Mucosa of descending colon (tissue), 3 donors: ENCODE measurements around the gene EXOC3. TPM values are rescaled to one million over a fixed set of nuclear protein-coding genes. Genes with fewer than 3 reads are reported as not detected.

ENCODE experiments used
- ATAC-seq: fragments of 200-7000 bp; cut with Tn5 transposase; one replicate; pipeline ENCODE4 v1.9.1; 2020; ENCODE audit warnings: mild to moderate bottlenecking, moderate library complexity
- DNase-seq, 3 donors: peaks; one replicate each; pipeline ENCODE4 v3.0.0-alpha.2; 2020
- H3K36me3 ChIP-seq: fragments of 200-600 bp; one replicate; pipeline ENCODE4 v1.8.0; 2021; ENCODE audit warnings: low read depth, mild to moderate bottlenecking
- H3K4me1 ChIP-seq: fragments of 200-600 bp; one replicate; pipeline ENCODE4 v1.8.0; 2021; ENCODE audit warnings: low read depth, mild to moderate bottlenecking
- H3K4me3 ChIP-seq: fragments of 200-600 bp; one replicate; pipeline ENCODE4 v1.8.0; 2021; ENCODE audit warnings: mild to moderate bottlenecking
- H3K9me3 ChIP-seq: fragments of 200-600 bp; one replicate; pipeline ENCODE4 v1.8.0; 2021; ENCODE audit warnings: mild to moderate bottlenecking
- CTCF ChIP-seq: fragments of 200-600 bp; IDR thresholded peaks from one replicate; pipeline ENCODE4 v1.8.0; 2022; ENCODE audit warnings: antibody characterized with exemption, mild to moderate bottlenecking
- intact Hi-C, 2 donors: fragments of 100-400 bp; cut with DNase I in 1 of 2; cut with micrococcal nuclease in 1 of 2; formaldehyde crosslinking; loops; one replicate each; pipeline versions ENCODE4 v1.11.0 to v1.11.1; 2022; cut with DNase I, micrococcal nuclease
- total RNA-seq, 3 donors: library from RNA; stranded (reverse); fragmentation: NEBNext Ultra II Directional in 2 of 3; extraction: Animal tissue kit (Norgen Biotek cat#: 25700) in 2 of 3; gene quantifications; one replicate each; pipeline versions ENCODE4 v1.2.1 to v1.2.4, GENCODE V29; 2021 to 2023
- donor health status: DM: no; HTN: no; CAD: no; lungs with moderate emphysema.
- donor health status: DM: no; HTN: no; CAD: no.
- donor health status: DM: no; HTN: yes; CAD: no.

EXOC3 gene
- total RNA-seq, 3 donors from 2014 or later, result 67.0 to 89.1 (median 76.8) TPM

GRCh38 chr5:482021-482420, 39.0 kb downstream of the EXOC3 start:
- ATAC-seq (no peak), DNase-seq (no peak)
- Histone ChIP-seq H3K4me3 (no peak overlapping the region), H3K9me3 (no peaks in the 10 kb centered on the region), H3K36me3 (no peaks in the 10 kb centered on the region), H3K4me1 (peaks cover 4% of the 10 kb centered on the region)
- intact Hi-C loops, result no loop called here
- TF ChIP-seq CTCF, result no peak

- H3K4me1 ChIP-seq, result peaks cover 4% of the 10 kb centered on the region
- no peaks in the 10 kb centered on the region for H3K9me3 ChIP-seq
- intact Hi-C loops, result no loop called here
- H3K36me3 ChIP-seq, result no peaks in the 10 kb centered on the region
- no peak overlapping the region for H3K4me3 ChIP-seq
- TF ChIP-seq CTCF, result no peak
- DNase-seq, result no peak
- no peak for ATAC-seq
Measured at GRCh38 chr5:482506-482905, 39.5 kb downstream of the EXOC3 start.

- no peak overlapping the region for H3K4me3 ChIP-seq
- H3K9me3 ChIP-seq, result no peaks in the 10 kb centered on the region
- intact Hi-C loops, result no loop called here
- TF ChIP-seq CTCF, result no peak
- no peaks in the 10 kb centered on the region for H3K36me3 ChIP-seq
- ATAC-seq (no peak), DNase-seq (no peak)
- peaks cover 4% of the 10 kb centered on the region for H3K4me1 ChIP-seq
Measured at GRCh38 chr5:483011-483410, 40.0 kb downstream of the EXOC3 start.

- ATAC-seq (no peak), DNase-seq (no peak)
- Histone ChIP-seq H3K4me1 (peaks cover 4% of the 10 kb centered on the region), H3K36me3 (no peaks in the 10 kb centered on the region), H3K9me3 (no peaks in the 10 kb centered on the region), H3K4me3 (no peak overlapping the region)
- no peak for TF ChIP-seq CTCF
- intact Hi-C loops, result no loop called here
Measured at GRCh38 chr5:483434-484140, 40.6 kb downstream of the EXOC3 start.

- H3K36me3 ChIP-seq, result no peaks in the 10 kb centered on the region
- intact Hi-C loops, result no loop called here
- ATAC-seq (no peak), DNase-seq (no peak)
- no peaks in the 10 kb centered on the region for H3K9me3 ChIP-seq
- no peak overlapping the region for H3K4me3 ChIP-seq
- TF ChIP-seq CTCF, result no peak
- peaks cover 4% of the 10 kb centered on the region for H3K4me1 ChIP-seq
Measured at GRCh38 chr5:484556-484955, 41.6 kb downstream of the EXOC3 start.
